Measurements from ENCODE around the gene BCCIP. TPM values are rescaled to one million over a fixed set of nuclear protein-coding genes. Genes with fewer than 3 reads are reported as not detected.

The BCCIP gene
- total RNA-seq, 1 experiment from 2014 or later = 49.3 TPM

DNA sequence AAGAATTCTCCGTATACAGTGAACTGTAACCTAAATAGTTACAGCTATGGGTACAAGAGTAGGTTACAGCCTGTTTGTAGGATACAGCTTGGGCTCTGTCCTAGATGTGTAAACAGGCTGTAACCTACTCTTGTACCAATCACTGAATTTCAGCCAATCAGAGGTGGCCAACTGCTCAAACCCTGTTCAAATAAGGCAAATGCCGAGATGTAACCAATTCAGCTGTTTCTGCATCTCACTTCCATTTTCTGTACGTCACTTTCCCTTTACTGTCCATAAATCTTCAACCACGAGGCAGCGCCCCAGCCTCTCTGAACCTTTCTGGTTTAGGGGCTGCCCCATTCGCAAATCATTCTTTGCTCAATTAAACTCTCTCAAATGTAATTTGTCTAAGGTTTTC lies 39.4 kb upstream of the BCCIP start:
- Mint-ChIP-seq H3K36me3 (ENCODE audit: insufficient read depth, unreplicated experiment) (no peaks in the 10 kb centered on the region), H3K4me1 (ENCODE audit: low read depth, unreplicated experiment) (no peaks in the 10 kb centered on the region), H3K4me3 (ENCODE audit: low read depth, unreplicated experiment) (no peak overlapping the region), H3K27ac (ENCODE audit: unreplicated experiment) (no peak overlapping the region), H3K9me3 (ENCODE audit: low read depth, unreplicated experiment) (no peaks in the 10 kb centered on the region), H3K27me3 (ENCODE audit: unreplicated experiment) (no peaks in the 10 kb centered on the region)
- intact Hi-C loops (cut with micrococcal nuclease; ENCODE audit: unreplicated experiment) = no loop called here
- BruUV-seq (replicated peaks) = no TSS peak
- CTCF ChIA-PET = no interaction called here
- TF ChIP-seq, protein P1, sequence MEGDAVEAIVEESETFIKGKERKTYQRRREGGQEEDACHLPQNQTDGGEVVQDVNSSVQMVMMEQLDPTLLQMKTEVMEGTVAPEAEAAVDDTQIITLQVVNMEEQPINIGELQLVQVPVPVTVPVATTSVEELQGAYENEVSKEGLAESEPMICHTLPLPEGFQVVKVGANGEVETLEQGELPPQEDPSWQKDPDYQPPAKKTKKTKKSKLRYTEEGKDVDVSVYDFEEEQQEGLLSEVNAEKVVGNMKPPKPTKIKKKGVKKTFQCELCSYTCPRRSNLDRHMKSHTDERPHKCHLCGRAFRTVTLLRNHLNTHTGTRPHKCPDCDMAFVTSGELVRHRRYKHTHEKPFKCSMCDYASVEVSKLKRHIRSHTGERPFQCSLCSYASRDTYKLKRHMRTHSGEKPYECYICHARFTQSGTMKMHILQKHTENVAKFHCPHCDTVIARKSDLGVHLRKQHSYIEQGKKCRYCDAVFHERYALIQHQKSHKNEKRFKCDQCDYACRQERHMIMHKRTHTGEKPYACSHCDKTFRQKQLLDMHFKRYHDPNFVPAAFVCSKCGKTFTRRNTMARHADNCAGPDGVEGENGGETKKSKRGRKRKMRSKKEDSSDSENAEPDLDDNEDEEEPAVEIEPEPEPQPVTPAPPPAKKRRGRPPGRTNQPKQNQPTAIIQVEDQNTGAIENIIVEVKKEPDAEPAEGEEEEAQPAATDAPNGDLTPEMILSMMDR (IDR thresholded peaks at IDR 0.05; ENCODE audit: unreplicated experiment) = no peak
- DNase-seq = no peak

DNA sequence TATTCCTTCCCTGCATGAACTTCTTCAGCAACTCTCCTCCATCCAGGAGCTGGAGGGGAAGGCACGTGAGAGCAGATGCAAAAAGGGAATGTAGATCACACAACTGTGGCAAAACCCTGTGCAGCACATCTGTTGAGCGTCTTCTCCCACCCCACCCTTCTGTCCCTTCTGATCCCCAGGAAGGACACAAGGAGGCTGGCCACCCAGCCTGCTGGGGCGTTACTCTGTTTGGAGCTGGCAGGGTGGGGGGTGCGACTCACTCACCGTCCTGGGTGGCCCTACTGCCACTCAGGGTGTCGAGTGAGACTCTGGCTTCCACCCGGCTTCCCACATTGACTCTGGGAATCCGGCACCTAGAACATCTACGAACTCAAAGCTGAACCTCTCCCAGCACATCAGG lies 37.6 kb upstream of the BCCIP start:
- TF ChIP-seq, protein P1 (IDR thresholded peaks at IDR 0.05; ENCODE audit: unreplicated experiment) = no peak
- no peaks in the 10 kb centered on the region for H3K9me3 Mint-ChIP-seq (ENCODE audit: low read depth, unreplicated experiment)
- no TSS peak for BruUV-seq (replicated peaks)
- CTCF ChIA-PET = no interaction called here
- H3K27me3 Mint-ChIP-seq (ENCODE audit: unreplicated experiment) = no peaks in the 10 kb centered on the region
- DNase-seq = no peak
- intact Hi-C loops (cut with micrococcal nuclease; ENCODE audit: unreplicated experiment) = no loop called here
- H3K4me1 Mint-ChIP-seq (ENCODE audit: low read depth, unreplicated experiment) = no peaks in the 10 kb centered on the region
- no peak overlapping the region for H3K4me3 Mint-ChIP-seq (ENCODE audit: low read depth, unreplicated experiment)
- H3K27ac Mint-ChIP-seq (ENCODE audit: unreplicated experiment) = no peak overlapping the region
- H3K36me3 Mint-ChIP-seq (ENCODE audit: insufficient read depth, unreplicated experiment) = no peaks in the 10 kb centered on the region

GRCh38 chr10:125788156-125789034 lies 35.0 kb upstream of the BCCIP start:
- Mint-ChIP-seq H3K9me3 (ENCODE audit: low read depth, unreplicated experiment) (no peaks in the 10 kb centered on the region), H3K36me3 (ENCODE audit: insufficient read depth, unreplicated experiment) (no peaks in the 10 kb centered on the region), H3K27ac (ENCODE audit: unreplicated experiment) (no peak overlapping the region), H3K27me3 (ENCODE audit: unreplicated experiment) (no peaks in the 10 kb centered on the region), H3K4me1 (ENCODE audit: low read depth, unreplicated experiment) (no peaks in the 10 kb centered on the region), H3K4me3 (ENCODE audit: low read depth, unreplicated experiment) (no peak overlapping the region)
- no TSS peak for BruUV-seq (replicated peaks)
- TF ChIP-seq, protein P1 (IDR thresholded peaks at IDR 0.05; ENCODE audit: unreplicated experiment) = no peak
- no peak for DNase-seq
- intact Hi-C loops (cut with micrococcal nuclease; ENCODE audit: unreplicated experiment) = no loop called here
- CTCF ChIA-PET = no interaction called here

- no TSS peak for BruUV-seq (replicated peaks)
- Mint-ChIP-seq H3K9me3 (ENCODE audit: low read depth, unreplicated experiment) (no peaks in the 10 kb centered on the region), H3K36me3 (ENCODE audit: insufficient read depth, unreplicated experiment) (no peaks in the 10 kb centered on the region), H3K4me1 (ENCODE audit: low read depth, unreplicated experiment) (no peaks in the 10 kb centered on the region), H3K27me3 (ENCODE audit: unreplicated experiment) (no peaks in the 10 kb centered on the region), H3K4me3 (ENCODE audit: low read depth, unreplicated experiment) (no peak overlapping the region), H3K27ac (ENCODE audit: unreplicated experiment) (no peak overlapping the region)
- TF ChIP-seq, protein P1 (IDR thresholded peaks at IDR 0.05; ENCODE audit: unreplicated experiment) = no peak
- intact Hi-C loops (cut with micrococcal nuclease; ENCODE audit: unreplicated experiment) = no loop called here
- no peak for DNase-seq
- CTCF ChIA-PET = no interaction called here
Measured at GRCh38 chr10:125792342-125793300, 30.7 kb upstream of the BCCIP start.
